ENCODE measurements around the gene FSD1L.
"Not testable (repeated sequence)": the region's sequence is repeated elsewhere in the genome, so short reads cannot be mapped to it uniquely, and the experiment has no call there.

Gene FSD1L

DNA sequence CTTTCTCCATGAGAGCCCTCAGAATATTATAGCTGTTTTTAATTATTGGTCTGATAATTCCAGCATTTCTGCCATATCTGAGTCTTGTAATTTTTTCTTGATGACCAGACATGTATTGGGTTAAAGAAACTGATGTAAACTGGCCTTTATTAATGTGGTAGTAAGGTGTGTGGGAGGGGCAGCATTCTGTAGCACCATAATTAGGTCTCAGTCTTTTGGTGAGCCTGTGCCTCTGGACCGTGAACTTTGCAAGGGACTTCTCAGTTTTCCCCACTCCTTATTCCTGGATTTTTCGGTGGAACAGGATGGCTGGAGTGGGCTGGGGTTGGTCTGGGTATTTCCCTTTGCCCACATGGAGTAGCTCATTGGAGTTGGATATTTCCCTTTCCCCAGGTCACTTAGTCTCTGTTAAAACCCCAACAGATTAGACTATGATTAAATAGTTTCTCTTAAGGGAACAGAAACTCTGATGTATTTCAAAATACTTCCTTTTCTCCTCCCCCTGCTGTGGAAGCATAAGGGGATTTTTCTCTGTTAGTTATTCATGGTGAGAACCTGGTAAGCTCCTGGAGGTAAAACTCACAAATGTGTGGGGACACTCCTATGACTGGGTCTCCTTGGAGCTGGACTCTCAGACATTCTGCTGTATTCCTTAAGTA lies 52.4 kb downstream of the FSD1L start:
- H3K4me1 ChIP-seq (ENCODE audit: control insufficient read depth, insufficient read depth, low read length): no peaks in the 10 kb centered on the region
- H3K9ac ChIP-seq (ENCODE audit: low read depth, low read length): no peak overlapping the region
- H3K9me3 ChIP-seq (ENCODE audit: control insufficient read depth, insufficient read depth, low read length): no peaks in the 10 kb centered on the region
- no peaks in the 10 kb centered on the region for H3K27me3 ChIP-seq (ENCODE audit: control insufficient read depth, insufficient read depth, low read length)
- H3K4me3 ChIP-seq (ENCODE audit: low read depth, low read length): no peak overlapping the region
- no peaks in the 10 kb centered on the region for H3K36me3 ChIP-seq (ENCODE audit: control insufficient read depth, insufficient read depth, low read length)

DNA sequence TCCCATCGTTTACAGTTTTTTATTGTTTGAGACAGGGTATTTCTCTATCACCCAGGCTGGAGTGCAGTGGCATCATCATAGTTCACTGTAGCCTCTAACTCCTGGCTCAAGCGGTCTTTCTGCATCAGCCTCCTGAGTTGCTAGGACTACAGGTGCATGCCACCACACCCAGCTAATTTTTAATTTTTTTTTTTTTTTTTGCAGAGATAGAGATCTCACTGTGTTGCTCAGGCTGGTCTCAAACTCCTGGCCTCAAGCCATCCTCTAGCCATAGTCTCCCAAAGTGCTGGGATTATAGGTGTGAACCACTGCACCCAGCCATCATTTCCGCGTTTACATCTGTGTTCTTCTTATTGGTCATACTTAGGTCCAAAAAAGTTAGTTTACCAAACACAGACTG lies 53.6 kb downstream of the FSD1L start:
- H3K4me3 ChIP-seq (ENCODE audit: low read depth, low read length): no peak overlapping the region
- H3K4me1 ChIP-seq (ENCODE audit: control insufficient read depth, insufficient read depth, low read length): no peaks in the 10 kb centered on the region

GRCh38 chr9:105502276-105502675 lies 54.4 kb downstream of the FSD1L start:
- no peaks in the 10 kb centered on the region for H3K36me3 ChIP-seq (ENCODE audit: control insufficient read depth, insufficient read depth, low read length)
- no peak overlapping the region for H3K9ac ChIP-seq (ENCODE audit: low read depth, low read length)
- no peaks in the 10 kb centered on the region for H3K27me3 ChIP-seq (ENCODE audit: control insufficient read depth, insufficient read depth, low read length)
- H3K4me1 ChIP-seq (ENCODE audit: control insufficient read depth, insufficient read depth, low read length): no peaks in the 10 kb centered on the region
- H3K9me3 ChIP-seq (ENCODE audit: control insufficient read depth, insufficient read depth, low read length): no peaks in the 10 kb centered on the region
- H3K4me3 ChIP-seq (ENCODE audit: low read depth, low read length): no peak overlapping the region

More for the DNA sequence above, 53.6 kb downstream of the FSD1L start:
- no peaks in the 10 kb centered on the region for H3K36me3 ChIP-seq (ENCODE audit: control insufficient read depth, insufficient read depth, low read length)
- no peak overlapping the region for H3K9ac ChIP-seq (ENCODE audit: low read depth, low read length)
- no peaks in the 10 kb centered on the region for H3K9me3 ChIP-seq (ENCODE audit: control insufficient read depth, insufficient read depth, low read length)
- H3K27me3 ChIP-seq (ENCODE audit: control insufficient read depth, insufficient read depth, low read length): no peaks in the 10 kb centered on the region

- H3K27me3 ChIP-seq (ENCODE audit: control insufficient read depth, insufficient read depth, low read length): no peaks in the 10 kb centered on the region
- H3K9me3 ChIP-seq (ENCODE audit: control insufficient read depth, insufficient read depth, low read length): no peaks in the 10 kb centered on the region
- H3K36me3 ChIP-seq (ENCODE audit: control insufficient read depth, insufficient read depth, low read length): no peaks in the 10 kb centered on the region
- H3K4me1 ChIP-seq (ENCODE audit: control insufficient read depth, insufficient read depth, low read length): no peaks in the 10 kb centered on the region
- H3K4me3 ChIP-seq (ENCODE audit: low read depth, low read length): no peak overlapping the region
- no peak overlapping the region for H3K9ac ChIP-seq (ENCODE audit: low read depth, low read length)
Measured at GRCh38 chr9:105503881-105504280, 56.0 kb downstream of the FSD1L start.

- no peaks in the 10 kb centered on the region for H3K9me3 ChIP-seq (ENCODE audit: control insufficient read depth, insufficient read depth, low read length)
Measured at GRCh38 chr9:105507096-105507790, 59.4 kb downstream of the FSD1L start.

DNA sequence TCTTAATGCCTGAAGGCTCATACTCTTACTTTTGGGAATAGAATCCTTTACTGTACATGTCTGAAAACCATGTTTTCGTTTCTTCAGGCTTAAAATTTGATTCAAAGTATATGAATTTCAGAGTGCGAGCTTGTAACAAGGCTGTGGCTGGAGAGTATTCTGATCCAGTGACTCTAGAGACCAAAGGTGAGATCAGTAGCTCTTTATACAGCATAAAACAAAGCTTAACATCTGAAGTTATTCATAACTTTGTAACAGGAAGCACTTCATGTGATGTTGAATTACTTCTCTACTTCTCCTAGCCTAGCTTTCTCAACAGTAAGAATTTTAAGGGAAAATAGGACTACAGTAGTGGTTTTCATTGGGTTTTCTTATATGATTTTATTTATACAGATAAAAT lies 60.7 kb downstream of the FSD1L start:
- Histone ChIP-seq H3K9ac (ENCODE audit: low read depth, low read length) (no peak overlapping the region), H3K4me3 (ENCODE audit: low read depth, low read length) (no peak overlapping the region), H3K36me3 (ENCODE audit: control insufficient read depth, insufficient read depth, low read length) (no peaks in the 10 kb centered on the region), H3K4me1 (ENCODE audit: control insufficient read depth, insufficient read depth, low read length) (no peaks in the 10 kb centered on the region), H3K27me3 (ENCODE audit: control insufficient read depth, insufficient read depth, low read length) (no peaks in the 10 kb centered on the region), H3K9me3 (ENCODE audit: control insufficient read depth, insufficient read depth, low read length) (no peaks in the 10 kb centered on the region)

More at GRCh38 chr9:105507096-105507790, 59.4 kb downstream of the FSD1L start:
- Histone ChIP-seq H3K9ac (ENCODE audit: low read depth, low read length) (no peak overlapping the region), H3K27me3 (ENCODE audit: control insufficient read depth, insufficient read depth, low read length) (no peaks in the 10 kb centered on the region), H3K4me1 (ENCODE audit: control insufficient read depth, insufficient read depth, low read length) (no peaks in the 10 kb centered on the region), H3K36me3 (ENCODE audit: control insufficient read depth, insufficient read depth, low read length) (no peaks in the 10 kb centered on the region), H3K4me3 (ENCODE audit: low read depth, low read length) (no peak overlapping the region)

GRCh38 chr9:105510024-105510423 lies 62.2 kb downstream of the FSD1L start:
- Histone ChIP-seq H3K4me1 (ENCODE audit: control insufficient read depth, insufficient read depth, low read length) (no peaks in the 10 kb centered on the region), H3K27me3 (ENCODE audit: control insufficient read depth, insufficient read depth, low read length) (no peaks in the 10 kb centered on the region), H3K9ac (ENCODE audit: low read depth, low read length) (no peak overlapping the region), H3K4me3 (ENCODE audit: low read depth, low read length) (no peak overlapping the region), H3K9me3 (ENCODE audit: control insufficient read depth, insufficient read depth, low read length) (no peaks in the 10 kb centered on the region), H3K36me3 (ENCODE audit: control insufficient read depth, insufficient read depth, low read length) (no peaks in the 10 kb centered on the region)

- H3K36me3 ChIP-seq (ENCODE audit: control insufficient read depth, insufficient read depth, low read length): no peaks in the 10 kb centered on the region
- no peaks in the 10 kb centered on the region for H3K27me3 ChIP-seq (ENCODE audit: control insufficient read depth, insufficient read depth, low read length)
- H3K4me3 ChIP-seq (ENCODE audit: low read depth, low read length): no peak overlapping the region
- H3K9me3 ChIP-seq (ENCODE audit: control insufficient read depth, insufficient read depth, low read length): no peaks in the 10 kb centered on the region
- H3K9ac ChIP-seq (ENCODE audit: low read depth, low read length): no peak overlapping the region
- H3K4me1 ChIP-seq (ENCODE audit: control insufficient read depth, insufficient read depth, low read length): no peaks in the 10 kb centered on the region
Measured at GRCh38 chr9:105511446-105511845, 63.6 kb downstream of the FSD1L start.

DNA sequence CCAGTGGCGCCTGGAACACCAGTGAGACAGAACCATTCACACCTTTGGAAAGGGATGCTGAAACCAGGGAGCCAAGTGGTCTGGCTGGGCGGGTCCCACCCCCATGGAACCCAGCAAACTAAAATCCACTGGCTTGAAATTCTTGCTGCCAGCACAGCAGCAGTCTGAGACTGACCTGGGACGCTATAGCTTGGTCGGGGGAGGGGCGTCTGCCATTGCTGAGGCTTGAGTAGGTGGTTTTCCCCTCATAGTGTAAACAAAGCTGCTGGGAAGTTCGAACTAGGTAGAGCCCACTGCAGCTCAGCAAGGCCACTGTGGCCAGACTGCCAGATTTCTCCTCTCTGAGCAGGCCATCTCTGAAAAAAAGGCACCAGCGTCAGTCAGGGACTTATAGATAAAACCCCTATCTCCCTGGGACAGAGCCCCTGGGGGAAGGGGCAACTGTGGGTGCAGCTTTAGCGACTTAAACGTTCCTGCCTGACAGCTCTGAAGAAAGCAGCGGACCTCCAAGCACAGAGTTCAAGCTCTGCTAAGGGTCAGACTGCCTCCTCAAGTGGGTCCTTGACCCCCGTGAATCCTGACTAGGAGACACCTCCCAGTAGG lies 68.1 kb downstream of the FSD1L start:
- Histone ChIP-seq H3K36me3 (ENCODE audit: control insufficient read depth, insufficient read depth, low read length) (no peaks in the 10 kb centered on the region), H3K4me1 (ENCODE audit: control insufficient read depth, insufficient read depth, low read length) (no peaks in the 10 kb centered on the region), H3K27me3 (ENCODE audit: control insufficient read depth, insufficient read depth, low read length) (no peaks in the 10 kb centered on the region), H3K4me3 (ENCODE audit: low read depth, low read length) (no peak overlapping the region), H3K9me3 (ENCODE audit: control insufficient read depth, insufficient read depth, low read length) (no peaks in the 10 kb centered on the region), H3K9ac (ENCODE audit: low read depth, low read length) (no peak overlapping the region)

GRCh38 chr9:105519710-105520369 lies 72.0 kb downstream of the FSD1L start:
- H3K36me3 ChIP-seq (ENCODE audit: control insufficient read depth, insufficient read depth, low read length); H3K4me1 ChIP-seq (ENCODE audit: control insufficient read depth, insufficient read depth, low read length); H3K9ac ChIP-seq (ENCODE audit: low read depth, low read length); H3K4me3 ChIP-seq (ENCODE audit: low read depth, low read length); H3K9me3 ChIP-seq (ENCODE audit: control insufficient read depth, insufficient read depth, low read length); H3K27me3 ChIP-seq (ENCODE audit: control insufficient read depth, insufficient read depth, low read length): not testable (repeated sequence)

DNA sequence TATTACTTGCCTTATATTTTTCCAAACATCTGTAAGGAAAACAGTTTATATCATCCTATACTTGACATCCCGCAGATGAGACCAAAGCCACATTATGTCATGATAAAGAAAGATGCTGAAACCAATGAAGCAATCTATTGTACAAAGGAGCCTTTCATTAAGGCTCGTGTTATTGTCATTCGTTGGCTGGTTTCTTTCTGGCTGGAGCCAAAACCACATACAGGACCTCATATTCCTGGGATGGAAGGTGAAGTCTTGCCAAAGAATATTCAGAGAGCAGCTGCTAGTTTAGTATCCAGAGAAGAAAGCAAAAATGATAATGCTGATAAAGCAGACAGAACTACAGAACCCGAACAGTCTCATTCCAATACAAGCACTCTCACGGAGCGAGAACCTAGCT lies 73.2 kb downstream of the FSD1L start:
- H3K4me3 ChIP-seq (ENCODE audit: low read depth, low read length); H3K9ac ChIP-seq (ENCODE audit: low read depth, low read length); H3K9me3 ChIP-seq (ENCODE audit: control insufficient read depth, insufficient read depth, low read length); H3K36me3 ChIP-seq (ENCODE audit: control insufficient read depth, insufficient read depth, low read length); H3K4me1 ChIP-seq (ENCODE audit: control insufficient read depth, insufficient read depth, low read length); H3K27me3 ChIP-seq (ENCODE audit: control insufficient read depth, insufficient read depth, low read length): not testable (repeated sequence)
